NT2/D1 (cell line): Measurements from ENCODE around the gene CSNK1D.

Experiments used
- SUZ12 ChIP-seq: IDR thresholded peaks from 2 replicates; pipeline ENCODE4 v1.6.1; 2011; ENCODE audit not compliant: insufficient read length, insufficient read depth; ENCODE audit errors: extremely low read depth
- YY1 ChIP-seq: IDR thresholded peaks from 2 replicates; pipeline ENCODE4 v1.6.1; 2011; ENCODE audit not compliant: insufficient read length, insufficient read depth
- ZNF274 ChIP-seq: IDR thresholded peaks from 2 replicates; pipeline ENCODE4 v1.6.1; 2011; ENCODE audit warnings: mild to moderate bottlenecking, low read depth, low read length

DNA sequence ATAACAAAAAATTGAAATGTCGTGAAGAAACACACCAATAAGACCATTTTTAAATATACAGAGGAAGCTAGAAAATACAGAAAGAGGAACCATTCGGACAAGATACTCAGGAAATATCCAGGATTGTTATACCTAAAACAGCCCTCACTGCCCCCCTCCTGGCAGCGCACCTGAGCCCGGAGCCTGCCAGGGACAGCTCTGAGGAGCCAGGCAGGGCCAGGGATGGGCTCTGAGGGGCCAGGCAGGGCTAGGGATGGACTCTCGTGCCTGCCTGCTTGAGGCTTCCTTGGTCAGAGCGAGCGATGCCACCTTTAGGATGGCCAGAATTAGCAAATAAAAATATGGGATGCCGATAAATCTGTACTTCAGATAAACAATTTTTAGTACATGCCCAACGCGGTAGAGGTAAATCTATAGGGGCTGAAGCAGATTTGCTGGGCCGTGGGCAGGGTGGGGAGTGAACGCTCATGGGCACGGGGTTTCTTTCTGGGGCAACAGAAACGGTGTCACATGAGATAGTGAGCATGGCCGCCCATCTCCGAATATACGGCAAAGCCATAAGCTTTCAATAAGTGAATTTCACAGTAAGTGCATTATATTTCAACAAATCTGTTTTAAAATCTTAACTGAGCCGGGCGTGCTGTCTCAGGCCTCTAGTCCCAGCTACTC, 18.2 kb upstream of the CSNK1D start:
- TF ChIP-seq ZNF274 (no peak), SUZ12 (no peak), YY1 (no peak)
